H1 (cell line): ENCODE data around the gene TMEM97. TPM values are rescaled to one million over a fixed set of nuclear protein-coding genes. Genes with fewer than 3 reads are reported as not detected.

ENCODE experiments used
- CTCF ChIA-PET: fragments of 300-600 bp; sonication (Branson Sonifier 250); formaldehyde crosslinking; loops from one replicate; lab custom pipeline; 2021; ENCODE audit not compliant: partially characterized antibody; lab: Charles Lee
- POLR2A ChIA-PET: fragments of 300-600 bp; sonication (Branson Sonifier 250); formaldehyde crosslinking; loops from one replicate; lab custom pipeline; 2021; ENCODE audit warnings: inconsistent platforms; ENCODE audit not compliant: partially characterized antibody; lab: Charles Lee
- DNase-seq, 2 experiments: peaks; one replicate each; pipeline versions ENCODE4 v3.0.0 to v3.0.0-alpha.2; 2010 to 2022; ENCODE audit warnings: low spot score in 2 of 2, low read depth in 1 of 2, mixed read lengths in 1 of 2
- FAIRE-seq: peaks from 2 replicates; lab custom pipeline; 2011; peaks lifted over from hg19 to GRCh38; lab: Jason Lieb, UNC
- H2AFZ ChIP-seq: 2 replicates; pipeline ENCODE4 v1.8.1; 2012; ENCODE audit warnings: low read length, inconsistent platforms
- H2AK5ac ChIP-seq: 2 replicates; pipeline ENCODE4 v1.6.1; 2013; ENCODE audit warnings: low read depth, low read length
- H2BK120ac ChIP-seq: replicated peaks from 2 replicates; pipeline ENCODE3; 2013; ENCODE audit warnings: low read depth, low read length, inconsistent platforms
- H2BK12ac ChIP-seq: 2 replicates; pipeline ENCODE4 v1.6.1; 2013; ENCODE audit warnings: low read depth, low read length
- H2BK15ac ChIP-seq: 2 replicates; pipeline ENCODE4 v1.6.1; 2013; ENCODE audit warnings: low read length
- H2BK20ac ChIP-seq: 2 replicates; pipeline ENCODE4 v1.6.1; 2013; ENCODE audit warnings: low read length
- H2BK5ac ChIP-seq: 2 replicates; pipeline ENCODE4 v1.6.1; 2013; ENCODE audit warnings: low read depth, low read length
- H3K14ac ChIP-seq: 2 replicates; pipeline ENCODE4 v1.6.1; 2013; ENCODE audit warnings: inconsistent platforms; ENCODE audit not compliant: insufficient read length
- H3K18ac ChIP-seq: 2 replicates; pipeline ENCODE4 v1.6.1; 2013; ENCODE audit warnings: low read length; ENCODE audit errors: extremely low read depth
- H3K23ac ChIP-seq: 2 replicates; pipeline ENCODE4 v1.6.1; 2013; ENCODE audit warnings: inconsistent platforms; ENCODE audit not compliant: insufficient read length
- H3K23me2 ChIP-seq: 2 replicates; pipeline ENCODE4 v1.6.1; 2013; ENCODE audit warnings: low read depth, low read length
- H3K27ac ChIP-seq: 2 replicates; pipeline ENCODE4 v1.6.1; 2011; ENCODE audit warnings: low read depth, low read length, inconsistent platforms
- H3K27me3 ChIP-seq, 4 experiments: replicated peaks in 1 of 4; 1 replicate in 1 of 4; 2 replicates in 3 of 4; pipeline versions ENCODE4 v1.6.1 to v1.8.1; 2011 to 2013; ENCODE audit warnings: low read length in 3 of 4, mild to moderate bottlenecking in 3 of 4, inconsistent platforms in 2 of 4, mixed read lengths in 2 of 4, moderate library complexity in 1 of 4; ENCODE audit not compliant: control insufficient read depth in 3 of 4, insufficient read depth in 3 of 4; ENCODE audit errors: extremely low read depth in 1 of 4
- H3K36me3 ChIP-seq, 4 experiments: 2 replicates each; pipeline versions ENCODE4 v1.6.1 to v1.8.1; 2011 to 2013; ENCODE audit warnings: mild to moderate bottlenecking in 4 of 4, low read length in 3 of 4, moderate library complexity in 2 of 4, control low read depth in 1 of 4, inconsistent platforms in 1 of 4; ENCODE audit not compliant: insufficient read depth in 4 of 4, control insufficient read depth in 2 of 4
- H3K4ac ChIP-seq: replicated peaks from 2 replicates; pipeline ENCODE3; 2013; ENCODE audit warnings: low read length, low read depth, mixed read lengths, inconsistent platforms; ENCODE audit not compliant: insufficient read length
- H3K4me1 ChIP-seq, 4 experiments: replicated peaks in 1 of 4; 1 replicate in 1 of 4; 2 replicates in 3 of 4; pipeline versions ENCODE4 v1.6.1 to v1.8.1; 2011 to 2013; ENCODE audit warnings: low read length in 3 of 4, inconsistent platforms in 2 of 4, mixed read lengths in 1 of 4; ENCODE audit not compliant: insufficient read depth in 4 of 4, control insufficient read depth in 3 of 4
- H3K4me2 ChIP-seq, 2 experiments: 2 replicates each; pipeline versions ENCODE4 v1.6.1 to v1.8.1; 2011 to 2013; ENCODE audit warnings: low read depth in 2 of 2, low read length in 2 of 2, control low read depth in 1 of 2, inconsistent platforms in 1 of 2, mild to moderate bottlenecking in 1 of 2; ENCODE audit not compliant: insufficient read depth in 1 of 2
- H3K4me3 ChIP-seq, 4 experiments: fragments of 200-600, 300-600 bp in 1 of 4; sonication (generic), shearing (Covaris generic), sonication (Bioruptor Twin) in 1 of 4; 2 replicates each; pipeline versions ENCODE4 v1.5.1 to v1.8.1; 2011 to 2016; ENCODE audit warnings: low read length in 4 of 4, low read depth in 3 of 4, control low read depth in 2 of 4, inconsistent platforms in 2 of 4, mild to moderate bottlenecking in 2 of 4, mixed read lengths in 1 of 4, moderate library complexity in 1 of 4; ENCODE audit not compliant: insufficient read depth in 2 of 4; ENCODE audit errors: extremely low read depth in 1 of 4
- H3K56ac ChIP-seq: replicated peaks from 2 replicates; pipeline ENCODE3; 2013; ENCODE audit warnings: low read depth, mild to moderate bottlenecking, mixed read lengths, low read length, inconsistent platforms; ENCODE audit not compliant: insufficient read length
- H3K79me1 ChIP-seq: 2 replicates; pipeline ENCODE4 v1.6.1; 2013; ENCODE audit warnings: low read depth, low read length, control low read depth
- H3K79me2 ChIP-seq, 2 experiments: 2 replicates each; pipeline versions ENCODE4 v1.6.1 to v1.8.1; 2012 to 2013; ENCODE audit warnings: low read length in 2 of 2, mild to moderate bottlenecking in 2 of 2, inconsistent platforms in 1 of 2; ENCODE audit not compliant: insufficient read depth in 2 of 2, control insufficient read depth in 1 of 2
- H3K9ac ChIP-seq, 4 experiments: replicated peaks in 1 of 4; 1 replicate in 1 of 4; 2 replicates in 3 of 4; pipeline versions ENCODE4 v1.6.1 to v1.8.1; 2011 to 2013; ENCODE audit warnings: low read depth in 3 of 4, low read length in 3 of 4, control low read depth in 2 of 4, mild to moderate bottlenecking in 2 of 4, moderate library complexity in 2 of 4, inconsistent platforms in 1 of 4; ENCODE audit errors: extremely low read depth in 1 of 4
- H3K9me3 ChIP-seq, 2 experiments: 2 replicates each; pipeline versions ENCODE4 v1.6.1 to v1.8.1; 2012 to 2013; ENCODE audit warnings: mild to moderate bottlenecking in 2 of 2, moderate library complexity in 2 of 2, control low read depth in 1 of 2, inconsistent platforms in 1 of 2, low read depth in 1 of 2, low read length in 1 of 2, mixed read lengths in 1 of 2; ENCODE audit not compliant: insufficient read depth in 2 of 2
- H4K20me1 ChIP-seq, 2 experiments: replicated peaks in 1 of 2; 2 replicates each; pipeline versions ENCODE3 to v1.8.1; 2011 to 2013; ENCODE audit warnings: inconsistent platforms in 2 of 2, low read length in 2 of 2, mild to moderate bottlenecking in 1 of 2; ENCODE audit not compliant: insufficient read depth in 2 of 2, control insufficient read depth in 1 of 2
- H4K5ac ChIP-seq: 2 replicates; pipeline ENCODE4 v1.6.1; 2013; ENCODE audit warnings: low read length, low read depth, mixed read lengths, inconsistent platforms; ENCODE audit not compliant: insufficient read length
- H4K8ac ChIP-seq: 2 replicates; pipeline ENCODE4 v1.8.0; 2013; ENCODE audit warnings: mild to moderate bottlenecking, moderate library complexity, low read length, inconsistent platforms; ENCODE audit not compliant: insufficient read depth; ENCODE audit errors: extremely low read depth
- H4K91ac ChIP-seq: replicated peaks from 2 replicates; pipeline ENCODE3; 2013; ENCODE audit warnings: low read length, mixed read lengths, inconsistent platforms; ENCODE audit not compliant: insufficient read length
- JUN ChIP-seq: IDR thresholded peaks from 2 replicates; pipeline ENCODE4 v1.6.1; 2011; ENCODE audit warnings: low read depth, mild to moderate bottlenecking, improper control_type of control experiment, low read length
- NANOG ChIP-seq: IDR thresholded peaks from 2 replicates; pipeline ENCODE4 v1.6.1; 2011; ENCODE audit warnings: low read length, low read depth, mild to moderate bottlenecking, inconsistent platforms; ENCODE audit not compliant: insufficient read depth, poor library complexity, severe bottlenecking
- RAD21 ChIP-seq, 2 experiments: IDR thresholded peaks in 1 of 2; conservative IDR thresholded peaks in 1 of 2; 2 replicates each; pipeline ENCODE4 v1.6.1; 2011; ENCODE audit warnings: low read depth in 2 of 2, low read length in 2 of 2, improper control_type of control experiment in 1 of 2, inconsistent platforms in 1 of 2, mild to moderate bottlenecking in 1 of 2, moderate library complexity in 1 of 2
- TBP ChIP-seq: IDR thresholded peaks from 2 replicates; pipeline ENCODE4 v1.6.1; 2011; ENCODE audit warnings: low read depth, low read length, improper control_type of control experiment
- WGBS, 2 experiments: shearing (Covaris generic) in 1 of 2; methylation state at CpG; one replicate each; pipeline versions ENCODE4 v1.1.6 to v1.1.7; 2013 to 2015; ENCODE audit warnings: low lambda C conversion rate in 2 of 2, mixed read lengths in 2 of 2, inconsistent platforms in 1 of 2, low coverage in 1 of 2, missing lambda C conversion rate in 1 of 2; ENCODE audit not compliant: insufficient replicate concordance in 2 of 2, insufficient coverage in 1 of 2, insufficient read length in 1 of 2; ENCODE audit errors: extremely low coverage in 1 of 2, missing lambda C conversion rate in 1 of 2; 5-methylcytosine and 5-hydroxymethylcytosine counted together
- polyA plus RNA-seq, 7 experiments: library from polyadenylated mRNA; depleted of rRNA in 3 of 7; stranded (reverse) in 5 of 7; unstranded in 2 of 7; fragments of >200 nt in 5 of 7; fragments of 200-250 nt in 2 of 7; gene quantifications; 1 replicate in 5 of 7; 2 replicates in 1 of 7; 4 replicates in 1 of 7; pipeline versions ENCODE4 v1.2.1 to v1.2.3, GENCODE V29; 2011 to 2013; ENCODE audit warnings: missing spikeins in 2 of 7, mixed read lengths in 2 of 7
- total RNA-seq: library from RNA; stranded (reverse); fragmentation: NEBNext Ultra II Directional; extraction: Animal tissue kit (Norgen Biotek cat#: 25700); gene quantifications from 2 replicates; pipeline ENCODE4 v1.2.1, GENCODE V29; 2021

Gene TMEM97
- total and polyA plus RNA-seq, 2 of the 8 experiments (the other 6 are each of a cell fraction or from before 2014, with no cell fraction given) = 126 to 130 TPM

GRCh38 chr17:28367641-28368305 lies 48.8 kb downstream of the TMEM97 start:
- Histone ChIP-seq H3K79me1 (no peaks in the 10 kb centered on the region), H4K91ac (no peak overlapping the region), H3K23me2 (peaks cover 16% of the 10 kb centered on the region; the same call in 1 of the 2 replicates), H4K20me1 (peaks cover 2 to 3% of the 10 kb centered on the region in 2 experiments), H3K4ac (no peak overlapping the region), H3K27me3 (peaks cover 5 to 9% (median 8%) of the 10 kb centered on the region in 4 experiments; a peak in 6 of 7 replicates), H3K79me2 (no peaks in the 10 kb centered on the region), H3K14ac (no peak overlapping the region), H2BK20ac (no peak overlapping the region), H2BK120ac (no peak overlapping the region), H4K8ac (no peak overlapping the region), H2AK5ac (0 out of 2 replicates have a peak overlapping the region, but pooled peaks have one; percentile 65), H2BK12ac (no peak overlapping the region), H2AFZ (no peak overlapping the region), H3K36me3 (peaks cover 0 to 2% (median under 1%) of the 10 kb centered on the region in 4 experiments; a peak in 1 of 8 replicates), H4K5ac (no peak overlapping the region), H3K4me1 (peaks cover 3 to 16% (median 9%) of the 10 kb centered on the region in 4 experiments; a peak in 6 of 7 replicates), H3K4me2 (no peak overlapping the region), H3K9ac (no peak overlapping the region), H3K27ac (no peak overlapping the region), H3K56ac (peak overlapping the region; percentile 38), H3K9me3 (no peaks in the 10 kb centered on the region), H2BK15ac (no peak overlapping the region), H3K4me3 (no peak overlapping the region), H3K18ac (no peak overlapping the region), H3K23ac (no peak overlapping the region), H2BK5ac (no peak overlapping the region)
- DNase-seq (no peak), FAIRE-seq (no peak)
- CTCF ChIA-PET = interaction anchor here (0.8 to 2.8 kb wide), 8 partner anchors 10 to 181 kb away, joined by 3 to 10 read pairs (median 4); no protein-coding TSS in a partner anchor
- POLR2A ChIA-PET = interaction anchor here (1.0 to 12.7 kb wide), 7 partner anchors 9 to 98 kb away, joined by 3 to 103 read pairs (median 5); partner anchors contain the start of genes IFT20, POLDIP2 and TNFAIP1
- 85% methylated on average over 20 of the region's 21 CpGs; no CpG with 5 or more reads in 1 of the 2 experiments for WGBS, 2 experiments
- TF ChIP-seq JUN (no peak), RAD21 (IDR thresholded peaks at IDR 0.05 in 1 of 2, conservative IDR thresholded peaks at IDR 0.05 in 1 of 2; ENCODE audit: low read depth in 2 of 2, low read length in 2 of 2) (no peak), TBP (no peak), NANOG (no peak)
